Panc1 (cell line): ENCODE results near the gene C12orf54.

ENCODE experiments used
- POLR2AphosphoS5 ChIP-seq: IDR thresholded peaks from 2 replicates; pipeline ENCODE4 v1.6.1; 2012; ENCODE audit warnings: mild to moderate bottlenecking, low read depth, low read length, moderate library complexity
- TCF7L2 ChIP-seq: IDR thresholded peaks from 2 replicates; pipeline ENCODE4 v1.6.1; 2011; ENCODE audit warnings: mild to moderate bottlenecking, low read depth, low read length, inconsistent platforms

DNA sequence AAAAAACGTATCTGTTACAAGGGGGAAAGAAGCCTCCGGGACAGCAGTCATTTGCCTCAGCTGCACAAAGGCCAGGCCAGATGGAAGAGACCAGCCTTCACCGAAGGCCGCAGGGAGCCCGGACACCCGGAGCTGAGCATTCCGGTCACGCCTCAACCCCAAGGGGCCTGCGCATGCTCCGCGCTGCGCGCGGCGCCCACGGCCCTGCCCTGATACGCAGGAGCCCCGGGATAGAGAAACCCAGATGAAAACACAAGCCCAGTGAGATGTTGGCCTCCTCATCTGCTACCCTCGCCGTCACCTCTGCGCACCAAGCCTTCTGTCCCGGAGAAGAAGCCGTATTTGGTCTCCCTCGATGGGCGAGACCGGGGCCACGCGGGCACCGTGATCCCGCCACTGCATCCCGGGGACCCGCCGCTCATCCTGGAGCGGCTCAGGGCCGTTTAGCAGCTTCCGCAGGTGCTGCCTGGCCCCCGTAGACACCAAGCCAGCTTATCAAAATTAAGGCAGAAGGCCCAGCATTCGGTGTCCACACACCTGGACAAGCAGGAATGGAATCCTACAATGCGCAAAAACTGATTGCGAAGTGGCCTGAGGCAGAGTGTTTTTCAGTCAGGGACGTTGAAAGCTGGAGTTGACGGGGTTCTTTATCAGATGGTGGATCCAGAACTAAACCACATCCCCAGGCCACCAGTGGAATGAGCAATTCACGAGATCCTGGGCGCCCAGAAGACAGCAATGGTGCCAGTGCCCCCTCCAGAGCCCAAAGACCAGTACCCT lies 45.8 kb downstream of the C12orf54 start:
- TF ChIP-seq TCF7L2 (no peak), POLR2AphosphoS5 (no peak)
